HCT116 (cell line): ENCODE results near the gene RIPOR3. TPM values are rescaled to one million over a fixed set of nuclear protein-coding genes. Genes with fewer than 3 reads are reported as not detected.

Experiments used
- ATAC-seq: fragments of 200-7000 bp; cut with Tn5 transposase; 2 replicates; pipeline ENCODE4 v1.9.1; 2020; ENCODE audit warnings: mild to moderate bottlenecking, moderate library complexity
- BruUV-seq: library from RNA; stranded (reverse); fragments of 400-500 nt; replicated peaks from 2 replicates; lab custom pipeline; 2021; lab: Mats Ljungman, UMichigan
- CTCF ChIA-PET: fragments of 300-600 bp; sonication (Branson Sonifier 250); formaldehyde crosslinking; loops from one replicate; lab custom pipeline; 2021; ENCODE audit warnings: antibody characterized with exemption; lab: Charles Lee
- POLR2A ChIA-PET: fragments of 300-600, 350-600 bp; sonication (Branson Sonifier 250); formaldehyde crosslinking; loops from one replicate; lab custom pipeline; 2021; ENCODE audit warnings: antibody characterized with exemption; lab: Charles Lee
- RAD21 ChIA-PET, 2 experiments: fragments of 300-600 bp; sonication (Branson Sonifier 250); formaldehyde crosslinking; loops; one replicate each; lab custom pipeline; 2023; ENCODE audit warnings: low total read pairs in 2 of 2; ENCODE audit not compliant: uncharacterized antibody in 2 of 2, unreplicated experiment in 2 of 2, low non-redundant PET in 1 of 2; lab: Charles Lee
- DNase-seq: peaks from one replicate; pipeline ENCODE4 v3.0.0-alpha.2; 2010; ENCODE audit warnings: low read depth, low spot score
- H2AFZ ChIP-seq: fragments of 200-600 bp; shearing (Covaris generic), sonication (generic); 2 replicates; pipeline ENCODE4 v1.6.1; 2017; ENCODE audit warnings: low read depth, mixed run types, mixed read lengths, antibody characterized with exemption, low read length; ENCODE audit not compliant: poor library complexity, severe bottlenecking
- H3K27ac ChIP-seq: 2 replicates; pipeline ENCODE4 v1.5.1; 2012; ENCODE audit warnings: low read depth, low read length
- H3K27me3 ChIP-seq: fragments of 200-600 bp; sonication (generic); 2 replicates; pipeline ENCODE4 v1.6.1; 2016; ENCODE audit warnings: mixed run types, low read length, mixed read lengths; ENCODE audit not compliant: insufficient read depth
- H3K36me3 ChIP-seq, 2 experiments: fragments of 200-500 bp in 1 of 2; fragments of 200-600 bp in 1 of 2; sonication (Bioruptor generic) in 1 of 2; sonication (generic) in 1 of 2; 2 replicates each; pipeline versions ENCODE4 v1.5.1 to v1.6.1; 2014 to 2016; ENCODE audit warnings: low read length in 2 of 2, inconsistent platforms in 1 of 2, mixed read lengths in 1 of 2, mixed run types in 1 of 2; ENCODE audit not compliant: insufficient read depth in 2 of 2, control insufficient read depth in 1 of 2
- H3K4me1 ChIP-seq, 2 experiments: fragments of 200-600 bp in 1 of 2; sonication (generic) in 1 of 2; 2 replicates each; pipeline versions ENCODE4 v1.5.1 to v1.6.1; 2012 to 2017; ENCODE audit warnings: low read length in 2 of 2, inconsistent platforms in 1 of 2, mild to moderate bottlenecking in 1 of 2, mixed read lengths in 1 of 2, mixed run types in 1 of 2, moderate library complexity in 1 of 2; ENCODE audit not compliant: insufficient read depth in 2 of 2, control insufficient read depth in 1 of 2
- H3K4me2 ChIP-seq: fragments of 200-600 bp; sonication (generic); 2 replicates; pipeline ENCODE4 v1.6.1; 2017; ENCODE audit warnings: mixed run types, low read length, mixed read lengths
- H3K4me3 ChIP-seq, 2 experiments: fragments of 200-600 bp in 1 of 2; sonication (generic) in 1 of 2; replicated peaks in 1 of 2; 2 replicates each; pipeline ENCODE4 v1.5.1; 2011 to 2016; ENCODE audit warnings: low read length in 2 of 2, control low read depth in 1 of 2, low read depth in 1 of 2, mild to moderate bottlenecking in 1 of 2, mixed read lengths in 1 of 2, mixed run types in 1 of 2
- H3K79me2 ChIP-seq: fragments of 200-600 bp; sonication (generic); 2 replicates; pipeline ENCODE4 v1.6.1; 2017; ENCODE audit warnings: mild to moderate bottlenecking, mixed run types, low read length, moderate library complexity, mixed read lengths; ENCODE audit not compliant: insufficient read depth
- H3K9ac ChIP-seq: fragments of 200-600 bp; sonication (generic); 2 replicates; pipeline ENCODE4 v1.6.1; 2016; ENCODE audit warnings: low read length, mixed read lengths
- H3K9me2 ChIP-seq: fragments of 200-600 bp; sonication (generic), shearing (Covaris generic); 2 replicates; pipeline ENCODE4 v1.6.1; 2017; ENCODE audit warnings: mixed run types, mild to moderate bottlenecking, moderate library complexity; ENCODE audit not compliant: insufficient read depth
- H3K9me3 ChIP-seq, 2 experiments: fragments of 200-500 bp in 1 of 2; fragments of 200-600 bp in 1 of 2; sonication (Bioruptor generic) in 1 of 2; sonication (generic) in 1 of 2; 2 replicates each; pipeline ENCODE4 v1.6.1; 2014 to 2017; ENCODE audit warnings: low read length in 2 of 2, mixed read lengths in 2 of 2, inconsistent platforms in 1 of 2, low read depth in 1 of 2, mild to moderate bottlenecking in 1 of 2, mixed run types in 1 of 2, moderate library complexity in 1 of 2; ENCODE audit not compliant: control insufficient read depth in 1 of 2, insufficient read depth in 1 of 2
- H4K20me1 ChIP-seq: fragments of 200-600 bp; sonication (generic), shearing (Covaris generic); 2 replicates; pipeline ENCODE4 v1.6.1; 2017; ENCODE audit warnings: mixed run types, mild to moderate bottlenecking, moderate library complexity; ENCODE audit not compliant: insufficient read depth
- CTCF ChIP-seq, 3 experiments: fragments of 200-600 bp in 1 of 3; sonication (generic) in 1 of 3; IDR thresholded peaks in 2 of 3; conservative IDR thresholded peaks in 1 of 3; 2 replicates each; pipeline ENCODE4 v1.5.1; 2012 to 2017; ENCODE audit warnings: low read depth in 2 of 3, low read length in 2 of 3, antibody characterized with exemption in 1 of 3, borderline replicate concordance in 1 of 3, control low read depth in 1 of 3, mild to moderate bottlenecking in 1 of 3, mixed read lengths in 1 of 3, mixed run types in 1 of 3, moderate library complexity in 1 of 3; ENCODE audit not compliant: insufficient read depth in 1 of 3
- ELF1 ChIP-seq: IDR thresholded peaks from 2 replicates; pipeline ENCODE4 v1.6.1; 2012; ENCODE audit warnings: low read depth, borderline replicate concordance
- EZH2 ChIP-seq: fragments of 200-600 bp; sonication (generic); IDR thresholded peaks from 2 replicates; pipeline ENCODE4 v1.6.1; 2017; ENCODE audit warnings: antibody characterized with exemption, mixed run types
- EZH2phosphoT487 ChIP-seq: fragments of 200-600 bp; IDR thresholded peaks from 2 replicates; pipeline ENCODE4 v1.6.1; 2018; ENCODE audit warnings: antibody characterized with exemption, borderline replicate concordance
- POLR2A ChIP-seq: IDR thresholded peaks from 2 replicates; pipeline ENCODE4 v1.7.0; 2011; ENCODE audit warnings: borderline replicate concordance; ENCODE audit not compliant: insufficient read depth, insufficient read length; ENCODE audit errors: extremely low read depth
- POLR2AphosphoS5 ChIP-seq: IDR thresholded peaks from 2 replicates; pipeline ENCODE4 v1.6.1; 2011; ENCODE audit warnings: mild to moderate bottlenecking, low read depth, low read length, moderate library complexity
- RAD21 ChIP-seq: IDR thresholded peaks from 2 replicates; pipeline ENCODE4 v1.6.1; 2012; ENCODE audit warnings: low read depth, mild to moderate bottlenecking
- SP1 ChIP-seq: IDR thresholded peaks from 2 replicates; pipeline ENCODE4 v1.6.1; 2012; ENCODE audit warnings: low read depth
- YY1 ChIP-seq: IDR thresholded peaks from 2 replicates; pipeline ENCODE4 v1.6.1; 2011; ENCODE audit warnings: low read length, low read depth, moderate library complexity, mild to moderate bottlenecking; ENCODE audit not compliant: insufficient replicate concordance; ENCODE audit errors: extremely low read depth
- intact Hi-C: fragments of 100-400 bp; cut with micrococcal nuclease; formaldehyde crosslinking; loops from 2 replicates; pipeline ENCODE4 v1.10.0; 2022
- total RNA-seq: library from RNA; stranded (reverse); gene quantifications from one replicate; pipeline ENCODE4 v1.2.1, GENCODE V29; 2021; ENCODE audit not compliant: unreplicated experiment

The RIPOR3 gene
- total RNA-seq, 1 experiment from 2014 or later, result 0.22 TPM

DNA sequence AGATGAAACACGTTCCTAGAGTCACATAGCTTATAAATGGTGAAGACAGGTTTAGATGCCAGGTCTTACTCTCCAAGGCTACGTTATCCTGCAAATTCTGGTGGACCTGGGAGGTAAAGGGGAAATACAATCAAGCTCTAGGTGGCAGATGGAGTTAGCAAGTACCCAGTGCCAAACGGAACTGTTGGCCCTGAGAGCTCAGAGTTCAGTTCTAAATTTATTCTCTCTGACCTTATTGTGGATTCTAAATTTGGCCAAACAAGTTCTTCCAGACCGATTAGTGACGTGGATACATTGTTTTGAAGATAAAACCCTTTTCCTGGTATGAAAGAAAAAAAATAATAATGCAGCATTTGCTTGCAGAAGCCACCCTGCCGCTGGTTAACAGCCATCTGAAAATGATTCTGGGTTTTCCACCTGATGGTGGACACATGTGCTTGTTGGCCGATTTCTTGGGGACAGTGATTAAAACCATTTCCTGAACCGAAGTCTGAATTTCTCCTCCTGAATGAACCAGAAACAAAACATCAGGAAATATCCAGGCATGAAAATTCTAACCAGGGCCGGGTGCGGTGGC lies 32.5 kb downstream of the RIPOR3 start:
- TF ChIP-seq RAD21 (peak; percentile 48), YY1 (no peak), EZH2 (no peak), EZH2phosphoT487 (no peak), CTCF (IDR thresholded peaks at IDR 0.05 in 2 of 3, conservative IDR thresholded peaks at IDR 0.05 in 1 of 3; ENCODE audit: borderline replicate concordance in 1 of 3, insufficient read depth in 1 of 3, low read depth in 2 of 3, low read length in 2 of 3) (no peak), ELF1 (no peak), POLR2AphosphoS5 (peak; percentile 23; the same call in 1 of the 2 replicates), POLR2A (no peak), SP1 (peak; percentile 69)
- POLR2A ChIA-PET, result interaction anchor here (1.0 kb wide), 1 partner anchor 66 kb away, joined by 3 read pairs; no protein-coding TSS in a partner anchor
- no peak for ATAC-seq

More for the DNA sequence above, 32.5 kb downstream of the RIPOR3 start:
- Histone ChIP-seq H4K20me1 (no peaks in the 10 kb centered on the region), H3K36me3 (no peaks in the 10 kb centered on the region), H3K9ac (no peak overlapping the region), H3K79me2 (no peaks in the 10 kb centered on the region), H3K27me3 (no peaks in the 10 kb centered on the region), H3K9me2 (no peaks in the 10 kb centered on the region), H3K4me1 (peaks cover 26 to 44% of the 10 kb centered on the region in 2 experiments; a peak in 3 of 4 replicates), H3K4me2 (peak overlapping the region; percentile 39), H3K9me3 (no peaks in the 10 kb centered on the region), H2AFZ (peak overlapping the region; percentile 44), H3K27ac (no peak overlapping the region), H3K4me3 (no peak overlapping the region)
- no TSS peak for BruUV-seq
- RAD21 ChIA-PET, result no interaction called here
- intact Hi-C loops, result no loop called here
- no peak for DNase-seq
- CTCF ChIA-PET, result interaction anchor here (0.8 to 1.7 kb wide), 4 partner anchors 23 to 136 kb away, joined by 3 to 7 read pairs (median 4); partner anchors contain the start of gene BCAS4
